Right cardiac atrium (tissue), 5 donors: ENCODE results near the gene HES4. TPM values are rescaled to one million over a fixed set of nuclear protein-coding genes. Genes with fewer than 3 reads are reported as not detected.

Source experiments
- ATAC-seq, 2 donors: fragments of 200-7000 bp; cut with Tn5 transposase; one replicate each; pipeline versions ENCODE4 v1.8.0 to v1.9.1; 2020; ENCODE audit warnings: moderate library complexity in 2 of 2, mild to moderate bottlenecking in 1 of 2
- DNase-seq, 3 donors: peaks; one replicate each; pipeline ENCODE4 v3.0.0-alpha.2; 2020
- H3K27ac ChIP-seq: one replicate; pipeline ENCODE4 v1.5.1; 2013; ENCODE audit warnings: mild to moderate bottlenecking, low read length, control low read depth, moderate library complexity
- H3K27me3 ChIP-seq: one replicate; pipeline ENCODE4 v1.6.1; 2013; ENCODE audit not compliant: control insufficient read depth, insufficient read depth
- H3K4me1 ChIP-seq: one replicate; pipeline ENCODE4 v1.6.1; 2013; ENCODE audit warnings: low read length; ENCODE audit not compliant: control insufficient read depth, insufficient read depth
- H3K4me3 ChIP-seq: one replicate; pipeline ENCODE4 v1.5.1; 2013; ENCODE audit warnings: low read length, control low read depth
- H3K9me3 ChIP-seq: one replicate; pipeline ENCODE4 v1.6.1; 2013; ENCODE audit warnings: low read length; ENCODE audit not compliant: control insufficient read depth
- WGBS: extraction: QIAGEN DNeasy Blood & Tissue Kit; methylation state at CpG from one replicate; pipeline ENCODE4 v1.1.7; 2013; 5-methylcytosine and 5-hydroxymethylcytosine counted together
- intact Hi-C, 4 donors: fragments of 100-400 bp; cut with DNase I; formaldehyde crosslinking; loops; one replicate each; pipeline versions ENCODE4 v1.11.0 to v1.14.0; 2022 to 2023
- polyA plus RNA-seq: library from polyadenylated mRNA; stranded (reverse); fragments of 200-250 nt; gene quantifications from one replicate; pipeline ENCODE4 v1.2.3, GENCODE V29; 2013
- total RNA-seq, 4 donors: library from RNA; stranded (reverse); fragmentation: NEBNext Ultra II Directional; extraction: Animal tissue kit (Norgen Biotek cat#: 25700); gene quantifications; one replicate each; pipeline ENCODE4 v1.2.1, GENCODE V29; 2021
- donor health status: healthy with polysubstance abuse.
- donor health status: DM: no; HTN: yes; CAD: no.
- donor health status: DM: no; HTN: no; CAD: no.
- donor health status: DM: no; HTN: yes; CAD: no; lungs with severe emphysema.
- donor health status: DM: yes; HTN: yes; CAD: no.

The HES4 gene
- total and polyA plus RNA-seq, 5 donors, result 25.7 to 62.5 (median 38.2) TPM

DNA sequence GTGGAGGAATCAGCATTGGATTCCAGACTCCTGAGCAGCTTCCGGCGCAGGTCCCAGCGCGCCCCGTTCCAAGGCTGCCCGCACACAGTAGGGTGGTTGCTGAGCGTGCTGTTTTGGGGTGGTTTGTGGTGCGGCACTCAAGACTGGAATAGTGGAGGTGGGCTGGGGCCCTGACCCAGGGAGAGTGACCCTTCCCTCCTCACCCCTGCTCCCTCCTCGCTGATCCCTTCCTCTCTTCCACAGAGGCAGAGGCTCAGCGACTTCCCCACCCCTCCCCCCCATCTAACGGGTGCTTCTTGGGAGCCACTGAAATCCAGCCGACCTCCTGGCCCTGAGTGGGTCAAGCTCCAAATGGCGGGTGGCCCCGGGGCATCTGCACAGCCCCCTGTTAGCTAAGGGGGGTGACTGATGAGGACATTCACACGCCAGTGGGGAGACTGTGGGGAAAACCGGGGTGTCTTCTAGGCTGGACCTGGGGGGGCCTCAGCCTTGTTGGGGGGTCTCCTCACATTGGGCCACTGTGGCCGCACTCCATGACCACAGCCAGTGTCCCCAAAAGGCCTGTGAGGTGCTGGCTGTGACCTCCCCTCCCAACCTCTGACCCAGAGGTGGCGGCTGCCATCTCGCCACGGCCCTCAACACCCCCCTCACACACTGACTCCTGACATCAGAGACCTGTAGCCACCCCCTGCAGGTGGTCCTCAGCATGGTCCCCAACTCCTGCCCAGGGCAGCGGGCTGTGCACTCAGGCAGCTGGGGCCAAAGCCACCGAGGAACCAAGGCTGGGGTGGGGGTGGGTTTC is 3.9 kb upstream of the HES4 start:
- 86% methylated on average over 22 of the region's 22 CpGs for WGBS
- intact Hi-C loops, result no loop called here
- Histone ChIP-seq H3K4me3 (no peak overlapping the region), H3K9me3 (no peaks in the 10 kb centered on the region), H3K27ac (no peak overlapping the region), H3K27me3 (no peaks in the 10 kb centered on the region), H3K4me1 (peaks cover 8% of the 10 kb centered on the region)
- ATAC-seq (no peak), DNase-seq (peak; percentile 18 to 61 (median 54))

DNA sequence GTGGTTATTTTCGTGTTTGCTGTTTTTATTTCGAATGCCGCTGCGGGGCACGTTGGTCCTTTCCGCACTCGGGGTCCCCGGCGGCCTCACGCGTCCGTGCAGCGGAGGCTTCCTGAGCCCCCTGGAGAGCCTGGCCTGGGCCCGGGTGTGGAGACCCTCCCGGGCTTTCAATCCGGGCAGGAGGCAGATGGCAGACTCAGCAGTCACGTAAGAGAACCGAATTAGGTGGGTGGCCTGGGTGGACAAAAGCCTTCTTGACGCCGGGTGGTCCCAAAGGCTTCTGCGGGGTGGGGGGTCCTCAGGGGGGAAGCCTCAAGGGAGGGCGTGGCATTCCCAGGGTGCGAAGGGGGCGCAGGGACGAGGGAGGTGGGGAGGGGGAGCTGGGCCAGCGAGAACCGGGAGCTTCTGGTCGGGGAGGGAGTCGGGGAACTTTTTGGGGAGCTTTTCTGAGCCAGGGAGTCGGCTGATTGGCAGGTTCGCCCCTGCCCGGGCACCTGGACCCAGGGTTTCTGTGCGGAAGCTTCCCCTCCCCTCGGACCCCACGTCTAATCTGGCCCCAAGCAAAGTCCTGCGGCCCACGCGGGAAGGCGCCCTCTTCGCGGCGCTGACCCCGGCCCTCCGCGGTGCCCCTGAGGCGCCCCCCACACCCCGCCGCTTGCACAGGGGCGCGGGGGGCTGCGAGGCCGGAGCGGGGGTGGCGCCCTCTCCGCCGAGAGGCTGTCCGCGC is 1.3 kb upstream of the HES4 start:
- no peaks in the 10 kb centered on the region for H3K27me3 ChIP-seq
- DNase-seq (peak; percentile 41 to 70 (median 61)), ATAC-seq (no peak)
- 1% methylated on average over 58 of the region's 58 CpGs for WGBS
- H3K4me1 ChIP-seq, result peaks cover 8% of the 10 kb centered on the region
- no peaks in the 10 kb centered on the region for H3K9me3 ChIP-seq
- peak overlapping the region; percentile 60 for H3K4me3 ChIP-seq
- H3K27ac ChIP-seq, result peak overlapping the region; percentile 79
- intact Hi-C loops, result no loop called here

DNA sequence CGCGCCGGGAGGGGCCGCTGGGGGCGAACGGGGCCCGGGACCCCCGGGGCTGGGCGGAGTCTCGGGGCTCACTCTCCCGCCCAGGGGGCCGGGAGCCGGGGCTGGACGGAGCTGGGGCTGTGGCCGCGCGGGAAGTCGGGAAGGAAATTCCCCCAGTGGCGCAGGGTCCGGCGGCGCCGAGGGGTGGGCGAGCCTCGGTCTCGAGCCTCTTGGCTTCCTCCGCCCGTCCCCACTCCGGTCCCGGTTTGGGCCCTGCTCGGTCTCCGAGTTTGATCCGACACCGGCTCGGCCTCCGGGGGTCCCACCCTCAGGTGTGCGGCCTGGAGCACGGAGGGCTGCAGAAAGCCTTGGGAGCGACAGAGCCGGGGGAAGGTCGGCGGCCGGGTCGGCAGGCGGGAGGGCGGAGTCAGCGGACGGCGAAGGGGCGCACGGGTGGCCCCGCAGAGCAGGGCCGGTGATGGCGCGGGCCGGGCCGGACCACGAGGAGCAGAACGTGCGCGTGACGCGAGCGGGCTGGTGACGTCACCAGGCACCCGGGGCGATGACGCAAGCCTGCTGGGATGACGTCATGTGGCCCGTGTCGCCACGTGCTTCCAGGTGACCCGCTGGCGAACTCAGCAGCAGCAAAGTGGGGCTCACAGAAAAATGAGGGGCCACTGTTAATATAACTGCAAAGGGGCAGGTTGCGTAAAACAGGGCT is 610 bp upstream of the HES4 start:
- intact Hi-C loops, result no loop called here
- ATAC-seq (peak; percentile 64 to 65), DNase-seq (peak; percentile 87 to 94 (median 88))
- under 1% methylated on average over 75 of the region's 75 CpGs for WGBS
- Histone ChIP-seq H3K4me3 (peak overlapping the region; percentile 60), H3K4me1 (peaks cover 8% of the 10 kb centered on the region), H3K9me3 (no peaks in the 10 kb centered on the region), H3K27me3 (no peaks in the 10 kb centered on the region), H3K27ac (peak overlapping the region; percentile 79)

DNA sequence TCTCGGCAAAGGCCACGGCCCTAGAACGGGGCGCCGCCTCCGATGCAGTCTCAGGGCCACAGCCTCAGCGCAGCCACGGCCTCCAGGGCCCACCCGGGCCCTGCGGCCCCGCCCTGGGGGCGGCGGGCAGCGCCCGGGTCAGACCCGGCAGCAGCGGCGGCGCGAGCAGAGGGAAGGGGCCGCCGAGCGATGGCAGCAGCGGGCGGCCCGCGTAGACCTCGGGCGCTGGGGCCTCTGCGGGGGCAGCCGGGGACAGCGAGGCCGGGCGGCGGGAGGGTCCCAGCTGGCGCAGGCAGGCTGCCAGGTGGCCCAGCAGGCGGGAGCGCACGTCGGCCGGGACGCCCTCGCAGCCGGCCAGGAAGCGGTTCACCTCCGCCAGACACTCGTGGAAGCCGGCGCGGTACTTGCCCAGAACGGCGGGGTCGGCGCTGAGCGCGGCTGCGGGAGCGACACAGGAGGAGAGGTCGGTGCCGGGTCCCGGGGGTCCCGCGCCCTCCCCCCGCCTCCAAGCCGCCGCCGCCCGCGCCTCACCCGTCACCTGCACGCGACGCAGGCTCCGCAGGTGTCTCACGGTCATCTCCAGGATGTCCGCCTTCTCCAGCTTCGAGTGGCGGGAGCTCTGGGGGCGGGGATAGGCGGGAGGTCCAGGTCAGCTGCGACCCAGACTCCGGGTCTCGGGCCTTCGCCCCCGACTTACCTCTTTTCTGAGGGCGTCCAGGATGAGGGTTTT is 737 bp downstream of the HES4 start:
- under 1% methylated on average over 86 of the region's 86 CpGs for WGBS
- H3K9me3 ChIP-seq, result no peaks in the 10 kb centered on the region
- H3K27ac ChIP-seq, result peak overlapping the region; percentile 88
- no peaks in the 10 kb centered on the region for H3K27me3 ChIP-seq
- ATAC-seq (peak in 1 of 2 donors; percentile 1), DNase-seq (peak; percentile 47 to 80 (median 76))
- H3K4me1 ChIP-seq, result no peaks in the 10 kb centered on the region
- intact Hi-C loops, result loop anchor here in 1 of 4 donors (2.0 kb wide), 1 partner anchor 14 kb away; no protein-coding TSS in a partner anchor
- H3K4me3 ChIP-seq, result peak overlapping the region; percentile 60

DNA sequence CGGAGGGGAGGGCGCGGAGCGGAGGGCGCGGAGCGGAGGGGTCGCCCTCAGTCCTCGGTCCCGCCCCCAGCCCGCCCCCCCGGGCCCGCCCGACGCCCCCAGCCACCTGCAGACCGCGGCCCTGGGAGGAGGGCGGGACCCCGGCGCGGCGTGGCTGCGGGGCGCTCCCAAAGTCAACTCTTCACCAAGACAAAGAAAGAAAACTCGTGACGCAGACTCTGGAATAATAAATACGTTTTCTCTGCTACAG is 1.2 kb downstream of the HES4 start:
- no peaks in the 10 kb centered on the region for H3K9me3 ChIP-seq
- ATAC-seq (no peak), DNase-seq (no peak)
- H3K4me1 ChIP-seq, result no peaks in the 10 kb centered on the region
- no peak overlapping the region for H3K27ac ChIP-seq
- intact Hi-C loops, result loop anchor here in 1 of 4 donors (2.0 kb wide), 1 partner anchor 14 kb away; no protein-coding TSS in a partner anchor
- 12% methylated on average over 26 of the region's 27 CpGs for WGBS
- no peaks in the 10 kb centered on the region for H3K27me3 ChIP-seq
- H3K4me3 ChIP-seq, result peak overlapping the region; percentile 60

DNA sequence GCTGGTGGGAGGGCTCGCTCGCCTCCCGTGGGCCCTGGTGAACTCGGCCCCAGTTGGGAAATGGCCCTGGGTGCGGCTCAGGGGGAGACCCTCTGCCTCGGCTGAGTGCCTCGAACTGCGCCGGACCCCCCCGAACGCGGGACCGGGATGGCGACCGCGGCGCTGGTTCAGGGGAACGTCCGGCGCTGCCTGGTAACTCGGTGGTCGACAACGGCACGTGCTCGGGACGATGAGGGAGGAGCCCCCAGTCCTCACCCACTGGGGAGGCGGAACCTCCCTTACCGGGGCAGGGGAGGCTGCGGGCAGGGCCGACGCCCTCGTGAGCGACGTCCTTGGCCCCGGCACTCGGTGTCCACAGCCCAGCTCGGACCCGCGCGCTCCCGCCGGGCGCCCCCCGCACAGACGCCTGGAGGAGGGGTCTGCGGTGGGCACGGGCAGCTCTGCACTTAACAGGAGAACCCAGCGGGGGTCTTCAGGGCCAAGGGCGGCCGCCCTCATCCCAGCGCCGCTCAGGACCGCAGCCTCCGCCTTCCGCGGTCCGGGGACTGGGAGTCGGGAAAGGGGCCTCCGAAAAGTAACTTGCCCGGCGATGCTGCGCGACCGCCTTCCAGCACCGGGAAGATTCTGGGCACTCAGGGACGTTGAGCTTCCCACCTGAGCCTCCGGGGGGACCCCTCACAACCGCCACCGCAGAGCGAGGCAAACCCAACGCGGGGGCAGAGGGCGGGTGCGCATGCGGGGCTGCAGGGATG is 1.7 kb downstream of the HES4 start:
- no peaks in the 10 kb centered on the region for H3K4me1 ChIP-seq
- H3K9me3 ChIP-seq, result no peaks in the 10 kb centered on the region
- no peaks in the 10 kb centered on the region for H3K27me3 ChIP-seq
- ATAC-seq, result no peak
- 45% methylated on average over 75 of the region's 75 CpGs for WGBS
- intact Hi-C loops, result loop anchor here in 1 of 4 donors (2.0 kb wide), 1 partner anchor 13 kb away; no protein-coding TSS in a partner anchor
- H3K27ac ChIP-seq, result no peak overlapping the region
- DNase-seq, result peak; percentile 30 to 77 (median 69)
- peak overlapping the region; percentile 60 for H3K4me3 ChIP-seq

DNA sequence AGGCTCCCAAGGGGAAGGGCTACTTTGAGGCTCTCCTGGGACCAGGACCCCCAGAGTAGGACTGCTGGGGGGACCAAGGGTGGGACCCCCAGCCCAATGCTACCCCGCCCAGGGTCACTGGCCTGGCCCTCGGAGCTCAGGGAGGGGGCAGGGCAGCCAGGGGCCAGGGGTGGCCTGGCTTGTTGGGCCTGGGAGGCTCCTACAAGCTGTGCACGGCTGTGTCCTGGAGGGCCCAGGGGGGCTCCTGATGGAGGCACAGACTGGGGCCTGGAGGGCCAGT is 2.2 kb downstream of the HES4 start:
- H3K27ac ChIP-seq, result no peak overlapping the region

DNA sequence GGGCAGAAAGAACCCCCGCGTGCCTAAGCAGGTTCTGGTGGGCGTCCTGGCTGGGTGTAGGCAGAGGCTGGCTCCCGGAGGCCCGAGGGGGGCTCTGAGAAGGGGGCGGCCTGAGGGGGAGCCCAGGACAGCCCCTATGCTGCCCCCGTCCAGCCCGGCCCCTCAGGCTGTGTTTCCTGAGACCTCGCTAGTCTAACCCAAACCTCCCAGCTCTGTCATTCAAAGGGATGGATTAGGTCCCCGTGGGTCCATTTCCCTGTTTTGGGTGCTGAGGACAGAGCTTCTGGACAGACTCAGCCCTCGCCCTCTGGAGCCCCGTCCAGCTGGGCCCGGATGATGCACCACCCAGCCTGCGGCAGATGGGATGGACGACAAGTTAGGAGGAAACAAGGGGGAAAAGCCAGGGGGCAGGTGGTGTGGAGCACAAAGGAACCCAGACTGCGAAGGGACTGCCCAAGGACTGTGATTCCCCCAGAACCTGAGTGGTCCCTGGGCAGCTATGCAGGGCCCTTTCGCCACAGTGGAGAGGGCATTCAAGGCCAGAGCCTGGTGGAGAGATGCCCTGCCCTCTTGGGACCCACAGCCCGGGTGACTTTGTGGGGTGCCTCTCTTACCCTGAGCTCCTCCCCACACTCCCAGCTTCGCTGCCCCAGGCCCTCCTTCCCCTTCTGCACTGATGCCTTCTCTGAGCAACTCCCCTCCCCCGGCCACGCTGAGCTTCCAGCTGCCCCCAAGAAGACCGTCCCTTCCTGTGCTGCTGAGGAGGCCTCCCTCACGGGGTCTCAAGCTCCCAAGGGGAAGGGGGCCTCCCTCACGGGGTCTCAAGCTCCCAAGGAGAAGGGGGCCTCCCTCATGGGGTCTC is 2.8 kb downstream of the HES4 start:
- no peak overlapping the region for H3K4me3 ChIP-seq
- intact Hi-C loops, result no loop called here
- H3K27me3 ChIP-seq, result no peaks in the 10 kb centered on the region
- H3K9me3 ChIP-seq, result no peaks in the 10 kb centered on the region
- WGBS, result 67% methylated on average over 24 of the region's 24 CpGs
- no peak for ATAC-seq
- peak; percentile 15 to 59 (median 51) for DNase-seq
- H3K27ac ChIP-seq, result no peak overlapping the region
- no peaks in the 10 kb centered on the region for H3K4me1 ChIP-seq

More for the DNA sequence above, 2.2 kb downstream of the HES4 start:
- Histone ChIP-seq H3K27me3 (no peaks in the 10 kb centered on the region), H3K4me1 (no peaks in the 10 kb centered on the region), H3K9me3 (no peaks in the 10 kb centered on the region), H3K4me3 (no peak overlapping the region)
- 69% methylated on average over 3 of the region's 3 CpGs for WGBS
- no peak for ATAC-seq
- no peak for DNase-seq
- intact Hi-C loops, result no loop called here

DNA sequence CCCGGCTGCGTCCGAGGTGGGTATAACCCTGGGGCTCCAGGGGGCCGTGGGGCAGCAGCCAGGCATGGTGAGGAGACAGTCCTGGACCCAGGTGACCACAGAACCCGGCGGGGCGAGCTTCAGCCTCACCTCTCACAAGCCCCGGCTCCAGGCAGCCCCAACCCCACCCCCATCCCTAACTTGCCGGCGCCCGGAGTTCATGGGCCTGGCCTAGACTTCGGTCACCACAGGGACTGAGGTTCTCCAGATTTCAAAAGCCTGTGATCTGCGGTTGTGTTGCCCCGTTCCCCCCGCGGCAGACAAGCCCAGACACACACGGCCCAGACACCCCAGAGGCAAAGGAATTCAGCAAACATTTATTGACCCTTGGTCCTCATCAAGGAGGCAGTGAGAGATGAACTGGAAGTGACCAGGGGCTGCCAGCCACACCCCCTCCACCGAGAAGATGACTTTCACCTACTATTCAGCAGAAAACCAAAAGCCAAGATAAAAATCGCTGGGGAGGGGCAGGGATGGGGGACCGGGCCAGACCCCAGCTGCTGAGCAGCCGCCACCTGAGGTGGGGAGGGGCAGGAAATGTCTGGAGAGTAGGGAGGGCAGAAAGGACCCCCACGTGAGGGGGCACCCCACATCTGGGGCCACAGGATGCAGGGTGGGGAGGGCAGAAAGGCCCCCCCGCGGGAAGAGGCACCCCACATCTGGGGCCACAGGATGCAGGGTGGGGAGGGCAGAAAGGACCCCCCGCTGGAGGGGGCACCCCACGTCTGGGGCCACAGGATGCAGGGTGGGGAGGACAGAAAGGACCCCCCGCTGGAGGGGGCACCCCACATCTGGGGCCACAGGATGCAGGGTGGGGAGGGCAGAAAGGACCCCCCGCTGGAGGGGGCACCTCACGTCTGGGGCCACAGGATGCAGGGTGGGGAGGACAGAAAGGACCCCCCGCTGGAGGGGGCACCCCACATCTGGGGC is 3.9 kb downstream of the HES4 start:
- intact Hi-C loops, result no loop called here
- 38% methylated on average over 30 of the region's 30 CpGs for WGBS
- Histone ChIP-seq H3K27me3 (no peaks in the 10 kb centered on the region), H3K9me3 (no peaks in the 10 kb centered on the region), H3K27ac (no peak overlapping the region), H3K4me3 (no peak overlapping the region), H3K4me1 (no peaks in the 10 kb centered on the region)
- ATAC-seq, result no peak
- peak; percentile 22 to 59 (median 58) for DNase-seq
